GM23338 (cell line): ENCODE results near the gene C4BPA.

Experiments used
- EZH2 ChIP-seq: fragments of 200-600 bp; sonication (generic); IDR thresholded peaks from one replicate; pipeline ENCODE4 v1.8.0; 2017; ENCODE audit warnings: antibody characterized with exemption, mild to moderate bottlenecking, low read depth; ENCODE audit not compliant: unreplicated experiment
- ZNF331 ChIP-seq: fragments of 250-450 bp; sonication (Bioruptor Pico); IDR thresholded peaks from 2 replicates; pipeline ENCODE4 v1.5.0; 2020; ENCODE audit warnings: low read depth, mild to moderate bottlenecking, moderate library complexity
- TF ChIP-seq, protein P1 (sequence below), 2 experiments: fragments of 200-600 bp in 1 of 2; sonication (generic) in 1 of 2; conservative IDR thresholded peaks; 2 replicates each; pipeline versions ENCODE4 v1.5.1 to v1.6.1; 2016 to 2017; ENCODE audit warnings: antibody characterized with exemption in 2 of 2, low read depth in 2 of 2, mild to moderate bottlenecking in 2 of 2, moderate library complexity in 1 of 2

DNA sequence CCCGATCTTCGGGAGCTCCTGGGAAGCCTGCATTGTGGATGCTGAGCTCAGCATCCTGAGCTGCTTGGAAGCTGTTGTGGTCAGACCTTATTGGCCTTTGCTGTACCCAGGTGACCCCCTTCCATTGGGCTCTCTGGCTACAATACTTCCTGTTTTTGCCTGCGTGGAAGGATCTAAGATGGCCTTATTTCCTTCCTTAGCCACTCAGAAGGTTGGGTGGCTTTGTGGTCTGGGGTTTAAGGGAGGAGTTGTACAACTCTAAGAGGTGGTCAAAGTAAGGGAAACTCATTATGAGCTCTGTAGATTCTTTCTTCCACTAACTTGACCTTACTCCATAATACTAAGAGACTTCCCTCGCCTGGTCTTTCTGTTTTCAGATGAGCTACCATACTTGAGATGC, 33.2 kb upstream of the C4BPA start:
- TF ChIP-seq, protein P1, sequence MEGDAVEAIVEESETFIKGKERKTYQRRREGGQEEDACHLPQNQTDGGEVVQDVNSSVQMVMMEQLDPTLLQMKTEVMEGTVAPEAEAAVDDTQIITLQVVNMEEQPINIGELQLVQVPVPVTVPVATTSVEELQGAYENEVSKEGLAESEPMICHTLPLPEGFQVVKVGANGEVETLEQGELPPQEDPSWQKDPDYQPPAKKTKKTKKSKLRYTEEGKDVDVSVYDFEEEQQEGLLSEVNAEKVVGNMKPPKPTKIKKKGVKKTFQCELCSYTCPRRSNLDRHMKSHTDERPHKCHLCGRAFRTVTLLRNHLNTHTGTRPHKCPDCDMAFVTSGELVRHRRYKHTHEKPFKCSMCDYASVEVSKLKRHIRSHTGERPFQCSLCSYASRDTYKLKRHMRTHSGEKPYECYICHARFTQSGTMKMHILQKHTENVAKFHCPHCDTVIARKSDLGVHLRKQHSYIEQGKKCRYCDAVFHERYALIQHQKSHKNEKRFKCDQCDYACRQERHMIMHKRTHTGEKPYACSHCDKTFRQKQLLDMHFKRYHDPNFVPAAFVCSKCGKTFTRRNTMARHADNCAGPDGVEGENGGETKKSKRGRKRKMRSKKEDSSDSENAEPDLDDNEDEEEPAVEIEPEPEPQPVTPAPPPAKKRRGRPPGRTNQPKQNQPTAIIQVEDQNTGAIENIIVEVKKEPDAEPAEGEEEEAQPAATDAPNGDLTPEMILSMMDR (conservative IDR thresholded peaks at IDR 0.05; ENCODE audit: low read depth in 2 of 2): no peak
- TF ChIP-seq ZNF331: no peak
- TF ChIP-seq EZH2: no peak
